NCI-H128 (cell line): ENCODE results near the gene ASMTL.
"Not testable (repeated sequence)": the region's sequence is repeated elsewhere in the genome, so short reads cannot be mapped to it uniquely, and the experiment has no call there.

Experiments
- DNase-seq: peaks from one replicate; lab custom pipeline; 2025; ENCODE audit not compliant: unreplicated experiment; lab: John Stamatoyannopoulos, UW

Gene ASMTL

GRCh38 chrX:1462596-1463251 is 10.0 kb upstream of the ASMTL start:
- no peak for DNase-seq

- no peak for DNase-seq
Measured at GRCh38 chrX:1462110-1462509, 9.4 kb upstream of the ASMTL start.

GRCh38 chrX:1455948-1456280 is 3.2 kb upstream of the ASMTL start:
- DNase-seq: no peak

- DNase-seq: no peak
Measured at GRCh38 chrX:1453951-1454785, 1.5 kb upstream of the ASMTL start.

DNA sequence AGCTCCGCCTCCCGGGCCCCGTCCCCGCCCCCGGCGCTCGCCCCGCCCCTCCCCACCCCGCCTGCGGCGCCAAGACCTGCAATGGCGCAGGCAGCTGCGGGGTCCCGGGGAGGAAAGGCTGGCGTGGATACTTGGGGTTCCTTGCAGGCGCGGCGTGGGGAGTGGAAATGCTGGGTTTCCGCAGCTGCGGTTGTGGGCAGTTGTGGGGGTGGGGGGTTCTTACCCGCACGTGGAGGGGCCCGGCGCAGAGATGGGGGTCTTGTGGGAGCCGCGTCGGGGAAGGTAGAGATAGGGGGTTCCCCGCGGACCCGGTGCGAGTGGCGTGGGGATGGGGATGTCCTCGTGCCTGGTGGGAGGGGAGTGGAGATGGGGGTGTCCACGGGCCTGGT is 680 bp upstream of the ASMTL start:
- DNase-seq: no peak

DNA sequence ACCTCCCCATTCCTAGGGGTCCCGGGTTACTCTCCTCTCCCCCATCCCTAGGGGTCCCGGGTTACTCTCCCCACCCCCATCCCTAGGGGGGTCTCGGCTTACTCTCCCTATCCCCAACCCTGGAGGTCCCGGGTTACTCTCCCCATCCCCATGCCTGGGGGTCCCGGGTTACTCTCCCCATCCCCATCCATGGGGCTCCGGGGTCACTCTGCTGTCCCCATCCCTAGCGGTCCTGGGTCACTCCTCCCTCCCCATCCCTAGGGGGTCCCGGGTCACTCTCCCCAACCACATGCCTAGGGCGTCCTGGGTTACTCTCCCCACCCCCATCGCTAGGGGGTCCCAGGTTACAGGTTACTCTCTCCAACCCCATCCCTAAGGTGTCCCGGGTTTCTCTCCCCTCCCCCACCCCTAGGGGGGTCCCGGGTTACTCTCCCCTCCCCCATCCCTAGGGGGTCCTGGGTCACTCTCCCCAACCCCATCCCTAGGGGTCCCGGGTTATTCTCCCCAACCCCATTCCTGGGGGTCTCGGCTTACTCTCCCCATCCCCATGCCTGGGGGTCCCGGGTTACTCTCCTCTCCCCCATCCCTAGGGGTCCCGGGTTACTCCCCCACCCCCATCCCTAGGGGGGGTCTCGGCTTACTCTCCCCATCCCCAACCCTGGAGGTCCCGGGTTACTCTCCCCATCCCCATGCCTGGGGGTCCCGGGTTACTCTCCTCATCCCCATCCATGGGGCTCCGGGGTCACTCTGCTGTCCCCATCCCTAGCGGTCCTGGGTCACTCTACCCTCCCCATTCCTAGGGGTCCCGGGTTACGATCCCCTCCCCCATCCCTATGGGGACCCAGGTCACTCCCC is 821 bp downstream of the ASMTL start:
- no peak for DNase-seq

GRCh38 chrX:1451251-1451660 is 1.5 kb downstream of the ASMTL start:
- DNase-seq: no peak

- DNase-seq: no peak
Measured at GRCh38 chrX:1450361-1451161, 2.1 kb downstream of the ASMTL start.

- DNase-seq: no peak
Measured at GRCh38 chrX:1449823-1450149, 2.9 kb downstream of the ASMTL start.

GRCh38 chrX:1449036-1449822 is 3.5 kb downstream of the ASMTL start:
- DNase-seq: no peak

DNA sequence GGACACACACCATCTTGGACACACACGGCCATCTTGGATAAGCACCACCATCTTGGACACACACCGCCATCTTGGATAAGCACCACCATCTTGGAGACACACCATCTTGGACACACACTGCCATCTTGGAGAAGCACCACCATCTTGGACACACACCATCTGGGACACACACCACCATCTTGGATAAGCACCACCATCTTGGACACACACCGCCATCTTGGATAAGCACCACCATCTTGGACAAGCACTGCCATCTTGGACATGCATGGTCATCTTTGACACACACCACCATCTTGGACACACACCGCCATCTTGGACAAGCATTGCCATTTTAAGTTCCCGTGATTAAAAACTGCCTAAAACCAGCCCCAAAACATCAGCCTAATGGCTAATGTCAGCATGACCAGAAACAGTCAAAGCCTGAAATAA is 4.1 kb downstream of the ASMTL start:
- not testable (repeated sequence) for DNase-seq

GRCh38 chrX:1447969-1448572 is 4.6 kb downstream of the ASMTL start:
- not testable (repeated sequence) for DNase-seq

- not testable (repeated sequence) for DNase-seq
Measured at GRCh38 chrX:1446984-1447968, 5.4 kb downstream of the ASMTL start.

DNA sequence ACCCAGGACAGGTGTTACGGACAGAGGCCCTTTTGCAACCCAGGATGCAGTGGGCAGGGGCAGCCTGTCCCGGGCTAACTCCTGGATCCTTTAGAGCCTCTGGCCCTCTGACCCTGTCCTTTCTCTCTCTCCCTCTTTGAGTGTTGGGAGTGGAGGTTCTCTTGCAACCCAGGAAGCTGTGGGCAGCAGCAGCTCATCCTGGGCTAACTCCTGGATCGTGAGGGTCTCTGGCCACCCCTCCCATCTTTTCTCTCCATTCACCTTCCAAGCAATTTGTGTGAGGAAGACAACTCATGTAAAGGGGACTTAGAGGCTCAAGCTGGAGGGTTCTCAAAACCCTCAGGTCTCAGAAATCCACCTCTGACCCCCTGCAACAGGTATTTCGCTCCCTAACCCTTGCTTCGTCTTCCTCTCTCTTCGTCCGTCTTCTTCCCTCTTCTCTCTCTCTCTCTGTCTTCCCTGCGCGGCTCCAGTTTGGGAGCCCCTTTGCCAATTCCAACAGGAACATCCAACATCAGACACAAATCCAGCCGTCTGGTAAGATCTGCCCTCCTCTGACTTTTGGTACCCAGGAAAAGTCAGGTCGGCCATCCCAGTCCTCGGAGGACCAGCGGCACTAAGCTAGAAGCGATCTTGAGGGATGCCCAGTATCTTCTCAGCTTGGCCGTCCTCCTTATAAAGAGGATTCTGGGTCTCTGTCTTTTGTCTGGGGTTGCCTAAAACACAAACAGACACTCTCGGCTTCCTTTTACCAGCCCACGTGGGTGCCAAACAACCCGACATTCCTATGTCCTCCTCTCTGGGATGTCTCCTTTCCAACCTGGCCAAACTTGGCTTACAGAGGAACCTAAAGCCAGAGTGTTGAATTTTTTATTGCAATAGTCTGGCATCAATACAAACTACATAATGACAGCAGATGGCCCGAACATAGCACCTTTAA is 7.9 kb downstream of the ASMTL start:
- no peak for DNase-seq

- no peak for DNase-seq
Measured at GRCh38 chrX:1443496-1444075, 9.1 kb downstream of the ASMTL start.

DNA sequence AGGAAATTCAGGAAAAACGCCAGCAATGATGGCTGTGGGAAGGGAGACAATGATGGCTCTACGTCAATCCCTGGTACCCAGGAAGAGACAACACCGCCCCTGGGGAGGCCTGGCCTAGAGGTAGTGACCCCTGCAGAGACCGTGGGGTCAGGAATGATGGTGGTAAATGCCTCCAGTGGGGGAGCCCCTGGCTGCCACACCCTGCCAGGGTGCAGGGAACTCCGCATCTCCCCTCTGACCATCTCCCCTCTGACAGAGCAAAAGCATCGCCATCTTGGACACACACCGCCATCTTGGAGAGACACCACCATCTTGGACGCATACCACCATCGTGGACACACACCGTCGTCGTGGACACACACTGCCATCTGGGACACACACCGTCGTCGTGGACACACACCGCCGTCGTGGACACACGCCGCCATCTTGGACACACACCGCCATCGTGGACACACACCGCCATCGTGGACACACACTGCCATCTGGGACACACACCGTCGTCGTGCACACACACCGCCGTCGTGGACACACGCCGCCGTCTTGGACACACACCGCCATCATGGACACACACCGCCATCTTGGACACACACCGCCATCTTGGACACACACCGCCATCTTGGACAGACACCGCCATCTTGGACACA is 9.9 kb downstream of the ASMTL start:
- DNase-seq: no peak
